BLaER1 (cell line): Measurements from ENCODE around the gene ELP2.
A peak's percentile ranks its signal among the peaks of the same experiment; 100 is the strongest.

Source experiments
- H3K27ac ChIP-seq: shearing (Covaris generic); formaldehyde crosslinking; 2 replicates; pipeline ENCODE4 v1.8.1; 2022
- H3K27me3 ChIP-seq: shearing (Covaris generic); formaldehyde crosslinking; 2 replicates; pipeline ENCODE4 v1.8.1; 2022
- H3K36me3 ChIP-seq: shearing (Covaris generic); formaldehyde crosslinking; 2 replicates; pipeline ENCODE4 v1.8.1; 2022
- H3K4me1 ChIP-seq: shearing (Covaris generic); formaldehyde crosslinking; 2 replicates; pipeline ENCODE4 v1.8.1; 2022
- H3K4me2 ChIP-seq: shearing (Covaris generic); formaldehyde crosslinking; 2 replicates; pipeline ENCODE4 v1.8.1; 2022
- H3K4me3 ChIP-seq: shearing (Covaris generic); formaldehyde crosslinking; 2 replicates; pipeline ENCODE4 v1.8.1; 2022
- H3K9ac ChIP-seq: shearing (Covaris generic); formaldehyde crosslinking; 2 replicates; pipeline ENCODE4 v1.8.1; 2022
- H3K9me3 ChIP-seq: shearing (Covaris generic); formaldehyde crosslinking; 2 replicates; pipeline ENCODE4 v1.8.1; 2022
- H4K20me1 ChIP-seq: shearing (Covaris generic); formaldehyde crosslinking; 2 replicates; pipeline ENCODE4 v1.8.1; 2022
- Cebpa-rat ChIP-seq: shearing (Covaris generic); IDR thresholded peaks from 2 replicates; pipeline ENCODE4 v1.8.1; 2022

Gene ELP2

GRCh38 chr18:36186461-36187192, 56.9 kb downstream of the ELP2 start:
- TF ChIP-seq Cebpa-rat: no peak
- Histone ChIP-seq H3K9ac (peak overlapping the region; percentile 25; the same call in 1 of the 2 replicates), H4K20me1 (no peaks in the 10 kb centered on the region; the same call in 1 of the 2 replicates), H3K36me3 (no peaks in the 10 kb centered on the region), H3K4me2 (peak overlapping the region; percentile 94), H3K4me1 (peaks cover 16% of the 10 kb centered on the region), H3K27me3 (peaks cover 43% of the 10 kb centered on the region), H3K4me3 (peak overlapping the region; percentile 71), H3K9me3 (no peaks in the 10 kb centered on the region), H3K27ac (no peak overlapping the region)

GRCh38 chr18:36187193-36187825, 57.6 kb downstream of the ELP2 start, which contains the start of gene MOCOS:
MOCOS (plus strand) TSS chr18:36187497; CDS start chr18:36187540, 43 bp downstream.
- Histone ChIP-seq H3K4me1 (peaks cover 16% of the 10 kb centered on the region), H3K9me3 (no peaks in the 10 kb centered on the region), H3K4me3 (peak within 1 kb of the TSS; percentile 71), H3K27ac (no peak within 1 kb of the TSS), H4K20me1 (no peaks in the 10 kb centered on the region), H3K9ac (peak within 1 kb of the TSS; percentile 25), H3K27me3 (peaks cover 43% of the 10 kb centered on the region), H3K4me2 (peak within 1 kb of the TSS; percentile 94), H3K36me3 (no peaks in the 10 kb centered on the region)
- no peak for TF ChIP-seq Cebpa-rat

GRCh38 chr18:36187826-36188721, 58.4 kb downstream of the ELP2 start:
- no peaks in the 10 kb centered on the region for H3K9me3 ChIP-seq
- peaks cover 16% of the 10 kb centered on the region for H3K4me1 ChIP-seq
- H3K27ac ChIP-seq: no peak overlapping the region
- H3K4me2 ChIP-seq: peak overlapping the region; percentile 94
- peak overlapping the region; percentile 25 for H3K9ac ChIP-seq
- no peak for TF ChIP-seq Cebpa-rat
- peaks cover 43% of the 10 kb centered on the region for H3K27me3 ChIP-seq
- H3K36me3 ChIP-seq: no peaks in the 10 kb centered on the region
- no peaks in the 10 kb centered on the region for H4K20me1 ChIP-seq
- H3K4me3 ChIP-seq: peak overlapping the region; percentile 71

GRCh38 chr18:36188916-36189315, 59.2 kb downstream of the ELP2 start:
- Histone ChIP-seq H3K4me3 (no peak overlapping the region), H3K27ac (no peak overlapping the region), H3K4me2 (no peak overlapping the region), H3K4me1 (peaks cover 16% of the 10 kb centered on the region), H3K36me3 (no peaks in the 10 kb centered on the region), H4K20me1 (no peaks in the 10 kb centered on the region), H3K27me3 (peaks cover 43% of the 10 kb centered on the region), H3K9me3 (no peaks in the 10 kb centered on the region), H3K9ac (no peak overlapping the region)
- no peak for TF ChIP-seq Cebpa-rat

- Histone ChIP-seq H3K4me1 (peaks cover 16% of the 10 kb centered on the region), H3K4me3 (no peak overlapping the region), H3K9ac (no peak overlapping the region), H3K27me3 (peaks cover 43% of the 10 kb centered on the region), H4K20me1 (no peaks in the 10 kb centered on the region), H3K4me2 (no peak overlapping the region), H3K36me3 (no peaks in the 10 kb centered on the region), H3K9me3 (no peaks in the 10 kb centered on the region), H3K27ac (no peak overlapping the region)
- TF ChIP-seq Cebpa-rat: no peak
These were observed 59.8 kb downstream of the ELP2 start for GRCh38 chr18:36189486-36189885.

- no peak overlapping the region for H3K27ac ChIP-seq
- peaks cover 16% of the 10 kb centered on the region for H3K4me1 ChIP-seq
- H3K4me3 ChIP-seq: no peak overlapping the region
- H3K36me3 ChIP-seq: no peaks in the 10 kb centered on the region
- peaks cover 35% of the 10 kb centered on the region for H3K27me3 ChIP-seq
- no peak overlapping the region for H3K9ac ChIP-seq
- TF ChIP-seq Cebpa-rat: no peak
- H4K20me1 ChIP-seq: no peaks in the 10 kb centered on the region
- no peak overlapping the region for H3K4me2 ChIP-seq
- H3K9me3 ChIP-seq: no peaks in the 10 kb centered on the region
These were observed 61.6 kb downstream of the ELP2 start for GRCh38 chr18:36191286-36191685.

- Histone ChIP-seq H3K9me3 (no peaks in the 10 kb centered on the region), H3K9ac (no peak overlapping the region), H3K27me3 (peaks cover 31% of the 10 kb centered on the region), H3K4me3 (no peak overlapping the region), H3K36me3 (no peaks in the 10 kb centered on the region), H3K4me1 (peaks cover 13% of the 10 kb centered on the region), H4K20me1 (no peaks in the 10 kb centered on the region), H3K27ac (no peak overlapping the region), H3K4me2 (no peak overlapping the region)
- TF ChIP-seq Cebpa-rat: no peak
These were observed 62.0 kb downstream of the ELP2 start for GRCh38 chr18:36191711-36192110.

DNA sequence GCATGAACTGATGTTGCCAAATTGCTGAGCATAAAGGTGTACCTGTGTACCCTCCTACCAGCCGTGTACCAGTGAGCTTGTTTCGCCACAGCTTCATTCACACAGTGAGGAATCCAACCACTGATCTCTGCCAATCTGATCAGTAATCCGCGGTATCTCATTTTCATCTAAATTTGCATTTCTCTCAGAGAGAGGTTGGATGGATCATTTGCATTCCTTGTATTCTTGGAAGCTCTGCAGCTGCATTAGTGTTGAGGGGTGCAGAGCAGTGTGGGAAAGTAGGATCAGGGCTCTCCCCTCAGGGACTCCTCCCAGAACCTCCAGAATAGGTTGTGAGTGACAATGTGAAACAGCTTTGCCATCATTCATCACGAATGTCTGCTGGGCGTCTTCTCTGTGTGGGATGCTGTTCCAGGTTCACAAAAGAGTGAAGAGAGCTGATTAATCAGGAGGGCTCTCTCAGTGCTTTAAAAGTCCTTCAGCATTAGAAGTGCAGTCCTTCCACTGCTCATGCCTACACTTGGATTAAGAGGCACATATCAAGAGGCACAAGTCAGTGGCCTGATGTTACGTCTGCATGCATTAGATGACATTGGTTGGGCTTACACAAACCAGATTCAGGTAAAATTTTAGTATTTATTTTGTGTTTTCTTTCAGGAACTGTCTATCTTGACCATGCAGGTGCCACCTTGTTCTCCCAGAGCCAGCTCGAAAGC, 65.1 kb downstream of the ELP2 start:
- H4K20me1 ChIP-seq: no peaks in the 10 kb centered on the region
- TF ChIP-seq Cebpa-rat: no peak
- no peak overlapping the region for H3K27ac ChIP-seq
- H3K27me3 ChIP-seq: peaks cover under 1% of the 10 kb centered on the region; the same call in 1 of the 2 replicates
- no peak overlapping the region for H3K4me2 ChIP-seq
- no peak overlapping the region for H3K9ac ChIP-seq
- no peaks in the 10 kb centered on the region for H3K36me3 ChIP-seq
- no peaks in the 10 kb centered on the region for H3K4me1 ChIP-seq
- no peaks in the 10 kb centered on the region for H3K9me3 ChIP-seq
- no peak overlapping the region for H3K4me3 ChIP-seq

GRCh38 chr18:36195427-36196122, 65.9 kb downstream of the ELP2 start:
- Histone ChIP-seq H3K27ac (no peak overlapping the region), H4K20me1 (no peaks in the 10 kb centered on the region), H3K4me2 (no peak overlapping the region), H3K4me1 (no peaks in the 10 kb centered on the region), H3K36me3 (no peaks in the 10 kb centered on the region), H3K4me3 (no peak overlapping the region), H3K9ac (no peak overlapping the region), H3K27me3 (no peaks in the 10 kb centered on the region), H3K9me3 (no peaks in the 10 kb centered on the region)
- TF ChIP-seq Cebpa-rat: no peak
